Coronary artery (tissue), 2 donors: ENCODE data around the gene SSTR5.

Source experiments
- DNase-seq: peaks from one replicate; pipeline ENCODE4 v3.0.0-alpha.2; 2017; ENCODE audit warnings: low spot score
- H3K27ac ChIP-seq, 2 donors: fragments of 200-600 bp; sonication (generic); one replicate each; pipeline ENCODE4 v1.5.1; 2016 to 2019
- H3K4me3 ChIP-seq: fragments of 200-600 bp; sonication (generic); 2 replicates; pipeline ENCODE4 v1.5.1; 2016; ENCODE audit warnings: mild to moderate bottlenecking, moderate library complexity
- TF ChIP-seq, protein P1 (sequence below): fragments of 200-600 bp; sonication (generic); IDR thresholded peaks from one replicate; pipeline ENCODE4 v1.5.1; 2019; ENCODE audit warnings: antibody characterized with exemption

SSTR5 gene

DNA sequence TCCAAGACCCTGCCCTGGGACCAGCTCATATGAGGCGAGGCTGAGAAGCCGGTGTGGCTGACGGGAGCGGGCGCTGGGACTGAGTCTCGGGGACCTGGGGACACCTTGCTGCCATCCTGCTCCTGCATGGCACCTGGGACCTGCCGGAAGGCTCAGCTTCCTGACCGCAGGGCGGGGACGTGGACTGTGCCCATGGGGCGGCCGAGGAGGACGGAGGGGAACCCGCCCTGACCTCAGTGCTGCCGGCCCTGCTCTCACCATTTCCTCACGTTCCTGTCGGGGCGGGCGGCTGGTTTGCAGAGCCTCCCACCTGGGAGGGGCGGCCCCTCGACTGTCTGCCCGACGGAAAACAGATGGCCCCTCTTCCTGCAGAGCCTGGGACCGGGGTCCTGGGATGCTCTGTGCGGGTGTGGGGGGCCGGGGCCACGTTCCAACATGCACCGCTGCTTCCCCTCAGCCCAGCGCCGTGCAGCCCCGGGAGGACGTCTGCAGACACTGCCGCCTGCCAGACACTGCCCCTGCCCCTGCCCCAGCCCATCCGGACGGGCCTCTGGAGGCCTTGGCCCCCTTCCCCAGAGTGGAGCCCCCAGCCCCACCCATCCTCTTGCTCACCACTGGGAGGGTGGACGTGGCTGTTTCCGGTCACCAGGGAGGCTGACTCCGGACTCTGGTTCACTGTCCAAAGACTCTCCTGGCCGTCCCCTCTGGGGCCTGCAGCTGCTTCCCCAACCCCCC is 43.9 kb upstream of the SSTR5 start:
- Histone ChIP-seq H3K27ac (no peak overlapping the region), H3K4me3 (no peak overlapping the region)
- DNase-seq = no peak
- TF ChIP-seq, protein P1, sequence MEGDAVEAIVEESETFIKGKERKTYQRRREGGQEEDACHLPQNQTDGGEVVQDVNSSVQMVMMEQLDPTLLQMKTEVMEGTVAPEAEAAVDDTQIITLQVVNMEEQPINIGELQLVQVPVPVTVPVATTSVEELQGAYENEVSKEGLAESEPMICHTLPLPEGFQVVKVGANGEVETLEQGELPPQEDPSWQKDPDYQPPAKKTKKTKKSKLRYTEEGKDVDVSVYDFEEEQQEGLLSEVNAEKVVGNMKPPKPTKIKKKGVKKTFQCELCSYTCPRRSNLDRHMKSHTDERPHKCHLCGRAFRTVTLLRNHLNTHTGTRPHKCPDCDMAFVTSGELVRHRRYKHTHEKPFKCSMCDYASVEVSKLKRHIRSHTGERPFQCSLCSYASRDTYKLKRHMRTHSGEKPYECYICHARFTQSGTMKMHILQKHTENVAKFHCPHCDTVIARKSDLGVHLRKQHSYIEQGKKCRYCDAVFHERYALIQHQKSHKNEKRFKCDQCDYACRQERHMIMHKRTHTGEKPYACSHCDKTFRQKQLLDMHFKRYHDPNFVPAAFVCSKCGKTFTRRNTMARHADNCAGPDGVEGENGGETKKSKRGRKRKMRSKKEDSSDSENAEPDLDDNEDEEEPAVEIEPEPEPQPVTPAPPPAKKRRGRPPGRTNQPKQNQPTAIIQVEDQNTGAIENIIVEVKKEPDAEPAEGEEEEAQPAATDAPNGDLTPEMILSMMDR = no peak

DNA sequence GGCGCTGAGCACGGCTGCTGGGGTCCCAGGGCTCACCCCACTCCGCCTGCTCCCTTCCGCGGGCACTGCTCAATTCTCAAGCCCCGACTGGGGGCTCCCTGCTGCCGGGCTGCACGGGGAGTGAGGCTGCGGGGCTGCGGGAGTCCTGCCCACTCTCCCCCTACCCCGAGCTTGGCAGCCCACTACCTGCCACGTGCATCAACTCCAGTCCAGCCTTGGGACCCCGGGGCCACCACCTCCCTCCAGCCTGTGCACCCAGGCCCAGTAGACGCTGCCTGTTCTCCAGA is 43.3 kb upstream of the SSTR5 start:
- H3K27ac ChIP-seq = no peak overlapping the region
- no peak for DNase-seq
- H3K4me3 ChIP-seq = no peak overlapping the region
- TF ChIP-seq, protein P1 = no peak

DNA sequence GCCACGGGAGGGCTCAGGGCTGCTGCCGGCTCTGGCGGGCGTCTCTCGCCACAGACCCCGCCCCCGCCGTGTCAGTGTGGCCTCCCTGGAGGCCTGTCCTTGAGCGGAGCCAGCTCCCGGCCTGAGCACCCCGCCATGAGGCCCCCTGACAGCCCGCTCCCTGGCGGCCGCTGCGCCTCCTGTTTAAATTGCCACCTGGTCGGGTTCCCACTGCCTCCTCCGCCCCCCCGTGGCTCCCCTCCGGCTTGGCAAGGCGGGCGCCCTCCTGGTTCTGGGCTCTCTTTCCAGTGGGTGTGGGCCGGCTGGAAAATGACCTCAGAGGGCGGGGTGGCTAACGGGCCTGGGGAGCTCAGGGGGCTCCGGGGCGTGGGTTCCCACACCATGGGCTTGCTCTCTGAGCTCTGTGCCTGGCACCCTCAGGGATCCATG is 42.1 kb upstream of the SSTR5 start:
- DNase-seq = no peak
- TF ChIP-seq, protein P1 = no peak
- Histone ChIP-seq H3K4me3 (peak overlapping the region; percentile 28), H3K27ac (peak overlapping the region in 1 of 2 donors; percentile 45)

DNA sequence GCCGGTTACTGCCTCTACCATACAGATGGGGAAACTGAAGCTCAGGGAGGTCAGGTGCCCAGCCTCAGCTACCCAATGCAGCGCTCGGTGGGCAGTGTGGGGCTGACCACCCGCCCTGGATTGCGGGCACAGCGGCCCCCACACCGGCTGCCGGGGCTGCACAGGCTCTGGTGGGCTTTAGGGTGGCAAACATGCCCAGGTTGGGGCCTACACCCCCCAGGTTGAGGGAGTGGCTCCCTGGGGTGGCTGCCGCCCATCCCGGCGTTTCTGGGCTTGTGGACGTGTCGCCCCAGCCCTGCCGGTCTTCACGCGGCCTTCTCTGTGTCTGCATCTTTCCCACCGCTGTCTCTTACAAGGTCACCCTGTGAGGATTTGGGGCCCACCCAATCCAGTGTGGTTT is 40.9 kb upstream of the SSTR5 start:
- no peak overlapping the region for H3K27ac ChIP-seq
- H3K4me3 ChIP-seq = no peak overlapping the region
- TF ChIP-seq, protein P1 = no peak
- no peak for DNase-seq

DNA sequence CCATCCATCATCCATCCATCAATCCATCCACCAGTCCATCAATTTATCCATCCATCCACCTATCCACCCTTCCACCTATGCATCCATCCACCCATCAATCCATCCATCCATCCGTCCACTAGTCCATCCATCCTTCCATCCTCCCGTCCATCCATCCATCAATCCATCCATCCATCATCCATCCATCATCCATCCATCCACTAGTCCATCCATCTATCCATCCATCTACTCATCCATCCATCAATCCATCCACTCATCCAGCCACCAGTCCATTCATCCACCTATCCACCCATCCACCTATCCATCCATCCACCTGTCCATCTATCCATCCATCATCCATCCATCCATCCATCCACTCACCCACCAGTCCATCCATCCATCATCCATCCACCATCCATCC is 39.9 kb upstream of the SSTR5 start:
- DNase-seq = no peak
- TF ChIP-seq, protein P1 = no peak
- Histone ChIP-seq H3K27ac (no peak overlapping the region), H3K4me3 (no peak overlapping the region)

DNA sequence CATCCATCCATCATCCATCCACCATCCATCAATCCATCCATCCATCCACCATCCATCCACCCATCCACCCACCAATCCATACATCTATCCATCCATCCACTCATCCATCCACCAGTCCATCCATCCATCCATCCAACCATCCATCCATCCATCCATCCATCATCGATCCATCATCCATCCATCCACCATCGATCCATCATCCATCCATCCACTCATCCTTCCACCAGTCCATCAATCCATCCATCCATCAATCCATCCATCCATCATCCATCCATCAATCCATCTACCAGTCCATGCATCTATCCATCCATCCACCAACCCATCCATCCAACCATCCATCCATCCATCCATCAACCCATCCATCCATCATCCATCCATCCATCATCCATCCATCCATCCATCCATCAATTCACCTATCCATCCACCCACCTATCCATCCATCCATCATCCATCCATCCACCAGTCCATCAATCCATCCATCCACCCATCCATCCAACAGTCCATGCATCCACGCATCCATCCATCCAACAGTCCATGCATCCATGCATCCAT is 39.3 kb upstream of the SSTR5 start:
- no peak overlapping the region for H3K27ac ChIP-seq
- H3K4me3 ChIP-seq = no peak overlapping the region
- no peak for DNase-seq
- TF ChIP-seq, protein P1 = no peak
